ENCODE data around the gene CPLANE2. TPM values are rescaled to one million over a fixed set of nuclear protein-coding genes. Genes with fewer than 3 reads are reported as not detected.

Gene CPLANE2
- polyA plus RNA-seq, 3 donors: 3.7 to 6.0 (median 5.5) TPM

DNA sequence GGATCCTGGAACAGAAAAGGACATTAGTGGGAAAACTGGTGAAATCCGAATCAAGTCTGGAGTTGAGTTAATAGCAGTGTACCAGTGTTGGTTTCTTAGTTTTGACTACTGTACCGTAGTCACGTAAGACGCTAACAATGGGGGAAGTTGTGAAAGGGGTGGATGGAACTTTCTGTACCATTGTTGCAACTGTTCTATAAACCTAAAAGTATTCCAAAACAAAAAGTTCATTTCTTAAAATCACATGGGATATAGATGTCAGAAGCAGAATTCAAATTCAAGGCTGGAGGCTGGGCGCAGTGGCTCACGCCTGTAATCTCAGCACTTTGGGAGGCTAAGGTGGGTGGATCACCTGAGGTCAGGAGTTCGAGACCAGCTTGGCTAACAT lies 41.5 kb downstream of the CPLANE2 start:
- no peak for DNase-seq (ENCODE audit: low read depth in 3 of 3, low spot score in 2 of 3)

DNA sequence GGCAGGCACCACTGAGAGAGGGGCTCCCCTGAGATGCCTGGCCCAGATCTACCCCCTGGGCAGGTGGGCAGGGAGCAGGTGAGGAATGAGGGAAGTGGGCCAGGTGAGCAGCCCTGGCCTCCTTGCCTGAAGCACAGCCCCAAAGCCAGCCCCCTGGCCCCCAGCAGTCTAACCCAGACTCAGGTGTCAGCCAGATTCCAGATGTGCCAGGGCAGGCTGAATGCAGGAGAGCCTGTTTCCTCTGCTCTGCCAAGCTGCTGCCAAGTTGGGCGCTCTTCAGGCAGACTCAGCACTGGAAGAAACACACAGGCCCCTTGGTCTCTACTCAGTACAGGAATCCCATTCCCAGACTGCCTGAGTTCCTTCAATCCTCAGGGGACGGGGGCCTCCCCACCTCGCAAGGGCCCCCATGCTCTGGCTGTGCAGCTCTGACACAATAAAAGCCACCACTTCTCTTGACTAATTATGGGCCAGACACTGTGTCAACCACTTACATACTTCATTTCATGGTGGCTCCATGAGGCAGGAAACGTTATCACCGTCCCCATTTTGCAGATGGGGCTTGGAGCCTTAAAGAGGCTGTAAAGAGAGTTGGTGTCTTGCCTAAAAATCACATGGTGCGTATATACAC lies 45.0 kb downstream of the CPLANE2 start:
- no peak for DNase-seq (ENCODE audit: low read depth in 3 of 3, low spot score in 2 of 3)

DNA sequence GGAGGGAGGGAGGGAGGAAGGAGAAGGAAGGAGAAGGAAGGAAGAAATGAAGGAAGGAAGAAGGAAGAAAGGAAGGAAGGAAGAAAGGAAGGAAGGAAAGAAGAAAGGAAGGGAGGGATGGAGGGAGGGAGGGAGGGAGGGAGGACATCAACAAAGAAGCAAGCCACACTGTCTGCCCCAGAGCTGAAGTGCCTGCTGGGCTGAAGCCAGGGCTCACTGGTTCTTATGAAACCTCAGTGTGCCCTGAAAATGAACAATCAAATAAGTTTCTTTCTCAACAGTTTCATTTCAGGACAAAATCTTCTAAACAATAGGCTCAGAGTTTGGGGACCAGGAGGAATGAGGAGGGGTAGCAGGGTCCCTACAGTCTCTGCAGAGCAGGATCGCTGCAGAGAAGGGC lies 45.7 kb downstream of the CPLANE2 start:
- no peak for DNase-seq (ENCODE audit: low read depth in 3 of 3, low spot score in 2 of 3)

DNA sequence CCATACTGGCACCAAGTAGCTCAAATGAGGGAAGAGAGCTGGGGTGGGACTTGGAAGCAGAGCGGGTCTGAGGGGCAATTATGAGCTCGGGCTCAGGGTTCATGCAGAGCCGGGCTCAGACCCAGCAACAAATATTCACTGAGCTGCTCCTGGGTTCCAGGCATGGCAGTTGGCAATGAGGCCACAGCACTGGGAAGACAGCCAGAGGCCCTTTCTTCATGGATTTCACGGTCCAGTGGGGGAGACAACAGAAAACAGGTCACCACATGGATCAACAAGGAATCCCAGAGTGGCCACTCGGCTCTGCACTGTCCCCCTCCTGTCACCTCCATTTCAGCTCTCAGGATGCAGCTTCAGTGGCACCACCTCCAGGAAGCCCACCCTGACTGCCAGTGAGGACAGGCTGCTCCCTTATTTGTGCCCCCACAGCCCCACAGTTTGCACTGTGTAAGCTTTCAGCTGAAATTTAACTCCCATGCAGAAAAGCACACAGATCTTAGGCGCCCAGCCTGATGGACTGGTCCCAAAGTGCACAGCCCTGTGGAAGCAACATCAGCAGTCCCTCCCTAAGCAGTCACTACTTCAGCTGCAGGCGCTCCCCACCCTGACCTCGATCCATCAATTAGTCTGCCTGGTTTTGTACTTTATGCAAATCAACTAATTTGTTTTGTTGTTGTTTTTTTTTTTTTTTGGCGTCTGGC lies 46.9 kb downstream of the CPLANE2 start:
- DNase-seq (ENCODE audit: low read depth in 3 of 3, low spot score in 2 of 3): no peak

DNA sequence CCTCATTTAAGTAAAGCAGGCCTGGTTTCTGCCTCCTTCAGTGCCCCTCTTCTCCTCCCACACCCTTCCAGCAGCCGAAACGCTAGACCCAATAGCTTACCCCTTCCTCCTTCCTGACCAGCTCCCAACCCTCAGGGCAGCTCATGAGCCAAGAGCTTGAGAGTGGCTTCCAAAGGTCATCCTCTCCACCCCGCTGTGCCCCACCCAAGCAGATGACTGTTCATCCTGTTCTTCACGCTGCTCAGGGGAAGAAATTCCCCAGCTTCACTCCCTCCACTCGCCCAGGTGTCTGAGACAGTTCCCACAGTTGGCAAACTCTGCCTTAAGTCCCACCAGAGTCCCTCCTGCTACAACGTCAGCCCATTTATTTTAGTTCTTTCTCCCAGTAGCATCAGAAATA lies 48.0 kb downstream of the CPLANE2 start:
- DNase-seq (ENCODE audit: low read depth in 3 of 3, low spot score in 2 of 3): no peak

DNA sequence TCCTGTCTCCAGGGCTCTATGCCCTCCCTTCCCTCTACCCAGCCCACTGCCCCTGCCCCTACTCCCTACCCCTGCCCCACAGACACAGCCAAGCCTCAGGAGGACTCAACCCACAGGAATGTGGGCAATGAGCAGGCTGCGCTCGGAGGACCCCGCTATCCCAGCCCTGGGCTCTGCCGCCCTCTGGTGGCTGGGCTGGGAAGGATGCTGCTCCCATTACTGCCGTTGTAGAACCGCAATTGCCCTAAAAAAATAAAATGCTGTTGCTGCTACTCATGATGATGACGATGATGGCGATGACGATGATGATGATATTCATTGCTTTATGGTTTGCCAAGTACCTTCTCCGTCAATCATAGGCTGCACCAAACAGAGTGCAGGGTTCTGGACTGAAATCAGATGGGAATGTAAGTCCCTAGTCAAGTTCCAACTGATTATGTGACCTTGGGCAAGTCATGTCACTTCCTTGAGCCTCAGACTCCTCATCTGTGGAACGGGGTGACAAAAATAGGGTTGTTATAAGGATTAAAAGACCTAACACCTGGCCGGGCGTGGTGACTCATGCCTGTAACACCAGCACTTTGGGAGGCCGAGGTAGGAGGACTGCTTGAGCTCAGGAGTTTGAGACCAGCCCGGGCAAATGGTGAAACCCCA lies 49.1 kb downstream of the CPLANE2 start:
- no peak for DNase-seq (ENCODE audit: low read depth in 3 of 3, low spot score in 2 of 3)

DNA sequence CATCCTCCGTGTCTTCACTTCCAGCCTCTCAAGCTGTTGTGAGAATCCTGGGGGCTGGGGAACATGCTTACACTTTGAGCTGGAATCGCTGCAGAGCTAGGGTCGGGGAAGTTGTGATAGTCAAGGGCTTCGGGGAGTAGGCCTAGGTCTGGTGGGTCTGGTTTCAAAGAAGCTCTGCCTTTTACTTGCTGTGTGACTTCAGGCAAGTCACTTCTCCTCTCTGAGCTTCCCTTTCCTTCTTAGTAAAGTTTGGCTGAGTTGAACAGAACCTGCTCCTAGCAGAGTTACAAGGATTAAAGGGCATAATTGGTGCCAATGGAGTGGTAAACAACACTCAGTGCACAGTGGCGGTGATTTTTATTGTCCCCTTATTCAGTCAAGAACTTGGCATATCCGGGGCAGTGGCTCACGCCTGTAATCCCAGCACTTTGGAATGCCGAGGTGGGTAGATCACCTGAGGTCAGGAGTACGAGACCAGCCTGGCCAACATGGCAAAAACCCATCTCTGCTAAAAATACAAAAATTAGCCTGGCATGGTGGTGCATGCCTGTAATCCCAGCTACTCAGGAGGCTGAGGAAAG lies 50.2 kb downstream of the CPLANE2 start:
- no peak for DNase-seq (ENCODE audit: low read depth in 3 of 3, low spot score in 2 of 3)

DNA sequence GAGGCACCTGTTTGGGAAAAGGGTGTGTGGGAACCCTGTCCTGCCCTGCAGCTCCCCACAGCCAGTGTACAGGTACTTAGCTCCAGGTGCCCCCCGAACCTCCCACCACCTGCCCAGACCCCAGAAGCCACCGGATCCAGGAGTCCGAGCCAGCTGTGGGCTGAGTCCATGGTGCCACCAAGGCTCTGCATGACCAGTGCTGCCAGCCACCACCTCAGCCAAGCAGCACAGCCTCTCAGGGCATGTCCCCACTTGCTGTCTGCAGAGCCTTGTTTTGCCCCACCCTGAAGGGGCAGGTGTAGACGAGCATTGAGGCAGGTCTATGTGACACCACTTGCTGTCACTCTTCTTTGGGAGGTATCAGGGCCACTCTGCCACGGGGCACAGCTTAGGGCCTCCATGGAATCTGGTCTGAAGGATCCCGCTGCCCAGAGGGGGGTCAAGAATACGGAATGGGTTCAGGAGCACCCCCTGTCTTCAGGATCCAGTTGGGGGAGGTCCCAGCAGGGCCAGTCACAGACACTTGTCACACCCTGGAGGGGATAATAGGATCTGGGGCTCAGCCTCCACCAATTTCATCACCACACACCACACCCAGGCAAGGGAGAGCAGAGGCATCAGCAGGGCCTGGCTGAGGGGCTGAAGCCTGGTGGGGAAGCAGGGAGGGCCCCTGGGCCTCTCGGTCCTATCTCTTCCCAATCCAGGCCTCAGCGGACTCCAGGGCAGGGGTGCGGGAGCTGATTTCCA lies 52.3 kb downstream of the CPLANE2 start:
- DNase-seq (ENCODE audit: low read depth in 3 of 3, low spot score in 2 of 3): no peak

DNA sequence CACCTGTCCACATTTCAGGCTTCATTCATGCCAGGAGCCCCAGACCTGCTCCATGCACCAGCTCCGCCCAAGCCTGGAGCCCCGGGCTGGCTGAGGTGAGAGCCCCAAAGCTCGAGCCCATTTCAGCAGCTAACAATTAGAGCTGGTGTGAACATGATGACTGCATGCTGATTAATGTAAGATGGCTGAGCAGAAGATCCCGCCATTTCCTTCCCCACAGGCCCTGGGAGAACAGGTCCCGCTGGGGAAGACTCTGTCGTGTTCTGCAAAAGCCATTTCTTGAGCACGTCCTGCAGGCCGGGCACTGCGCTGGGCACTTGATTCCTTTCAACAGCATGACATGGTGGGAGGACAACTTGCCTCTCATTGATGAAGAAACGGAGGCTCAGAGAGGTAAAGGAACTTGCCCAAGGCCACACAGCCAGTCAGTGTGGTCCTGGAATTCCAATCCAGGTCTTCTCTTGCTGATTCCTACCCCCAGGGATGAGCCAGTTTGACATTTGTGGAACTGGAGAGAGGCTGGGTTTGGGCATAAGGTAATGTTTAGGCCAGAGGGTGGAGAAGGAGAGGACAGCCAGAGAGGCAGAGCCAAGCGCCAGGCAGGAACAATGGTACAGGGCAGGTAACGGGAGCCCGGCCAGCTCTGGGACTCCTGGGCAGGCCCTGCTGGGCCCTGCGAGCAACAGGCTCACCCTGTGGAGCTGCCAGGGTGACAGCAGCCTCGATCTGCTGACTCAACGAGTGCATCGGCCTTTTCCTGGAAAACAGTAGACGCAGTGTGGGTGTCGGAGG lies 53.0 kb downstream of the CPLANE2 start:
- no peak for DNase-seq (ENCODE audit: low read depth in 3 of 3, low spot score in 2 of 3)

DNA sequence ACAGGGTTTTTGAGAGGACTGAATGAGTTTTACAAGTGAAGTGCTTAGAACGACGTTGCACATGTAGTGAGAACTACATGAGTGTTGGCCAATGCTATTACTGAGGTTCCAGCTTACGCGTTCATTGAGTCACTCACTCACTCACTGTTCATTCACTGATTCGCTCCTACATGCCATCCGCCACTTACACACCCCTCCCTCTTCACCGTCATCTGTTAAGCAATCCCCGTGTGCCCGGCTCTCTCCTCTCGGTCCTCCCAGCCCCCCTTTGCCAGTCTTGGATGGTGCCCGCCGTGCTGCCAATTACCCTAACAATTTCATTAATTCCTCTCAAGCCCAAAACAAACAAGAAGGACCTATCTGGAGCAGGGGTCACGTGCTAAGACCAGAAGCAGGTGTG lies 53.8 kb downstream of the CPLANE2 start:
- no peak for DNase-seq (ENCODE audit: low read depth in 3 of 3, low spot score in 2 of 3)

DNA sequence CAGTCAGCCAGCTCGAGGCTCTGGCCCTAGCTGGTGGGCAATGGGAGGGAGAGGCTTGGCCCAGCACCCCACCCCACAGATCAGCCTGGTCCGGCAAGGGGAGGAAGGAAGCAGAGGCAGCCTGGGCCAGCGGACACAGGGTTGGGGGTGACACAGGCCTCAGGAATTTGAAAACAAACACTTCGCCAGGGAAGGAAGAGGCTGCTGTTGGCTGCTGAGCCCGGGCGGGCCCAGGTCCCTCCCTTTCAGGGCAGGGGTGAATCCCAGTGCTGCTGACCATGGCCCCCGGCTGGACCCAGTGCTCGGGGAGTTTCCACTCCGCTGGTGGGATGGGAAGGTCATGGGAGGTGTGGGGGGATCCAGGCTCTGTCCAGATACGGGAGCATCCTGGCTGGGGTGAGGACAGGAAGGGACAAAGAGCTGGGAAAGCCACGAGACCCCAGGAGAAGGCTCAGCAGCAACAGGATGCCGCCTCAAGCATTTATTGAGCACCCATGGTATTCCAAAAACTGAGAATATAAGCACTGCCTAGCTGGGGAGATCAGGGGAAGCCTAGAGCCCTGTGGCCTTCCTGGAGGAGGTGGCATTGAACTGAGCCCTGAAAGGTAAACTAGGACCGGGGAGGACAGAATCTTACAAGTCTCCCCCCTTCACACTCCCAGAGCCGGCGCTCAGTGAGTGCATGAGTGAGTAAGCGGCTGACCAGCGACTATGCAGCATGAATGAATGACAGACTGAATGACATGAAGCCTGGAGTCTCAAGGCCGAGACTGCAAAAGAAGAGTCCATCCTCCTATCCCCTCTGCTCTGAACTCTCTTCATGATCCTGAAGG lies 54.9 kb downstream of the CPLANE2 start:
- no peak for DNase-seq (ENCODE audit: low read depth in 3 of 3, low spot score in 2 of 3)

Other genes starting within 250 kb of the CPLANE2 start
- gene SRARP, start 232.9 kb downstream of the CPLANE2 start, polyA plus RNA-seq (ENCODE audit: insufficient read length in 3 of 3): under 1 TPM; 0.07 to 0.14 (median 0.10) TPM
- 1 to 10 TPM; 2.7 to 4.7 (median 3.9) TPM for gene HSPB7, start 219.1 kb downstream of the CPLANE2 start, polyA plus RNA-seq (ENCODE audit: insufficient read length in 3 of 3)
- 10 to 100 TPM; 13.0 to 15.8 (median 14.2) TPM for gene CLCNKA, start 215.1 kb downstream of the CPLANE2 start, polyA plus RNA-seq (ENCODE audit: insufficient read length in 3 of 3)
- gene CLCNKB, start 193.4 kb downstream of the CPLANE2 start, polyA plus RNA-seq (ENCODE audit: insufficient read length in 3 of 3): 10 to 100 TPM; 41.4 to 69.9 (median 68.8) TPM
- 1 to 10 TPM; 1.0 to 1.6 (median 1.3) TPM for gene FAM131C, start 163.5 kb downstream of the CPLANE2 start, polyA plus RNA-seq (ENCODE audit: insufficient read length in 3 of 3)
- 10 to 100 TPM; 11.9 to 18.4 (median 17.4) TPM for gene EPHA2, start 81.1 kb downstream of the CPLANE2 start, polyA plus RNA-seq (ENCODE audit: insufficient read length in 3 of 3)
- gene ARHGEF19, start 24.5 kb downstream of the CPLANE2 start, polyA plus RNA-seq (ENCODE audit: insufficient read length in 3 of 3): 10 to 100 TPM; 15.9 to 20.1 (median 18.9) TPM
- gene FBXO42, start 115.3 kb upstream of the CPLANE2 start, polyA plus RNA-seq (ENCODE audit: insufficient read length in 3 of 3): 10 to 100 TPM; 17.2 to 21.1 (median 19.0) TPM
- 100 to 1,000 TPM; 100 to 111 (median 107) TPM for gene SZRD1, start 130.1 kb upstream of the CPLANE2 start, polyA plus RNA-seq (ENCODE audit: insufficient read length in 3 of 3)
- gene SPATA21, start 200.2 kb upstream of the CPLANE2 start, polyA plus RNA-seq (ENCODE audit: insufficient read length in 3 of 3): under 1 TPM in 1 of 3 donors, not detected in 2; 0.08 TPM
- gene NECAP2, start 203.5 kb upstream of the CPLANE2 start, polyA plus RNA-seq (ENCODE audit: insufficient read length in 3 of 3): 10 to 100 TPM; 65.7 to 69.6 (median 67.3) TPM